Measurements from ENCODE around the gene GNAL. TPM values are rescaled to one million over a fixed set of nuclear protein-coding genes. Genes with fewer than 3 reads are reported as not detected.

Gene GNAL
- total RNA-seq, 4 donors from 2014 or later, result 7.5 to 20.7 (median 11.8) TPM

DNA sequence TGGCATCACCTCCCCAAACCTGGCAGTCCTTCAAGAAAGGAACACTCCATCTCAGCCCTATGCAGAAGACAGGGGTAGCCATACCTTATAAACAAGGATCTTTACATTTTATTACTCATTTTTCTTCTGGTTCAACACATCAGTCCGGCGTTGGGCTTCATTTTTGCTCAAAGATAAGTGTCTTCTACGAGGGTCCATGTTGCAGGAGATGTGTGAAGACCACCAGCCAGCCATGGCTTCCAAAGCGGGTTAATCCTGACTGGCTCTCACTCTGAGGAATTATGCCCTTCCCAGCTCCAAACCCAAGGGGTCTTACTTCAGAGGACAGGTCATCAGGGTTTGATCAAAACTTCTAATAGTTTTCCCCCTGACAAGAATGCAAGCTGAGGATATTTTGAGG lies 23.9 kb upstream of the GNAL start:
- TF ChIP-seq, protein P1, sequence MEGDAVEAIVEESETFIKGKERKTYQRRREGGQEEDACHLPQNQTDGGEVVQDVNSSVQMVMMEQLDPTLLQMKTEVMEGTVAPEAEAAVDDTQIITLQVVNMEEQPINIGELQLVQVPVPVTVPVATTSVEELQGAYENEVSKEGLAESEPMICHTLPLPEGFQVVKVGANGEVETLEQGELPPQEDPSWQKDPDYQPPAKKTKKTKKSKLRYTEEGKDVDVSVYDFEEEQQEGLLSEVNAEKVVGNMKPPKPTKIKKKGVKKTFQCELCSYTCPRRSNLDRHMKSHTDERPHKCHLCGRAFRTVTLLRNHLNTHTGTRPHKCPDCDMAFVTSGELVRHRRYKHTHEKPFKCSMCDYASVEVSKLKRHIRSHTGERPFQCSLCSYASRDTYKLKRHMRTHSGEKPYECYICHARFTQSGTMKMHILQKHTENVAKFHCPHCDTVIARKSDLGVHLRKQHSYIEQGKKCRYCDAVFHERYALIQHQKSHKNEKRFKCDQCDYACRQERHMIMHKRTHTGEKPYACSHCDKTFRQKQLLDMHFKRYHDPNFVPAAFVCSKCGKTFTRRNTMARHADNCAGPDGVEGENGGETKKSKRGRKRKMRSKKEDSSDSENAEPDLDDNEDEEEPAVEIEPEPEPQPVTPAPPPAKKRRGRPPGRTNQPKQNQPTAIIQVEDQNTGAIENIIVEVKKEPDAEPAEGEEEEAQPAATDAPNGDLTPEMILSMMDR (IDR thresholded peaks at IDR 0.05; ENCODE audit: low read depth), result no peak

DNA sequence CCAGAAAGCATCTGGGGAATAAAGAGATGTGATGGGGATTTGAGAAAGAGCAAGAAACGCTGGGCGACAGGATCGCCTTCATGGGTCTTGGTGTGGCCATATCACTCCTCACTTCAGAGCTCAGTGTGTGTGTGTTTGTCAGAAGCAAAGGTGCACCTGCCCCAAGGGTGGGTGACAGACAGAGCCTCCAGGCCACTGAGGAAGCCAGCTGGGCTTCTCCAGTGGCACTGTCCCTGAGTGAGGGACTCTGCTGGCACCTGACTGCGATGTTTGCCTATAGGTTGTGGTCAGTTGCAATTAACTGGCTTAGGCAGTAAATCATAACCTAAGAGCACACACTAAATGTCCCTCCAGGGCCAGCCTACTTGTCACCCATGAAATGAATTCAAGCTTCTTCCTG lies 23.5 kb upstream of the GNAL start:
- TF ChIP-seq, protein P1 (IDR thresholded peaks at IDR 0.05; ENCODE audit: low read depth), result no peak

DNA sequence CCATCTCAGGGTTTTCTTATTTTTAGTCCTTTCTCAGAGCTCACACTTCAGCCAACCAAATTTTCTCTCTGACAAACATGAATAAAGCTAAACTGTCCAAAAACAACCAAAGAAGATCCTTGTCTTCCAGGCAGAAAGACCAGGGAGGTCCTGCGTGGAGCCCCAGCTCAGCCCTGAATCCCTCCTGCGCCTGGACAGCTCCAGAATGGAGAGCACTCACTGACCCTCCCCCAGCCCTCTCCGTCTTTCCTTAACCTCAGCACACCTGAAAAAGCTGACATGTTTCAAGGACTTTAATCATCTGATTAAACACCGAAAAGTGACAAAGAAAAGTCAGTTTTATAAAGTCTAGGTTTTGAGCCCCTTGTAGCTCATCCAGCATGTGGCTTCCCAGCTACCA lies 22.9 kb upstream of the GNAL start:
- TF ChIP-seq, protein P1 (IDR thresholded peaks at IDR 0.05; ENCODE audit: low read depth), result no peak

DNA sequence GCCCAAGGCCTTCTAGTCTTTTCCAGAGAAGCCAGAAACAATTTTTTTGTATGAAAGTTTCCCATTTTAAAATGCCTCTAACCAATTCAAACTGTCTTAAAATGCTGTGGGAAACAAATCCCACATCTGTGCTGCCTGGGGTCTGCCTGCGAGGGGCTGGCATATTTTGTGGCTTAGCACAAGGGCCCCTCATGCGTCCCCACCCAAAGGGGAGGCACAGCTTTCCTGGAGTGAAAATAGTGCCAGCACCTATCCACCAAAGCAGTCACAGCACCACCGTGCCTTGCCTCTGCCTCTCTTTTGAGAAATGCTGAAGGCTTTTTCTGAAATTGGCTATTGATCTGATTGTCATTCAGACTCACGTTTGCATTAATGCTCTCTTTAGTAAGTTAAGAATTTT lies 22.2 kb upstream of the GNAL start:
- TF ChIP-seq, protein P1 (IDR thresholded peaks at IDR 0.05; ENCODE audit: low read depth), result no peak

DNA sequence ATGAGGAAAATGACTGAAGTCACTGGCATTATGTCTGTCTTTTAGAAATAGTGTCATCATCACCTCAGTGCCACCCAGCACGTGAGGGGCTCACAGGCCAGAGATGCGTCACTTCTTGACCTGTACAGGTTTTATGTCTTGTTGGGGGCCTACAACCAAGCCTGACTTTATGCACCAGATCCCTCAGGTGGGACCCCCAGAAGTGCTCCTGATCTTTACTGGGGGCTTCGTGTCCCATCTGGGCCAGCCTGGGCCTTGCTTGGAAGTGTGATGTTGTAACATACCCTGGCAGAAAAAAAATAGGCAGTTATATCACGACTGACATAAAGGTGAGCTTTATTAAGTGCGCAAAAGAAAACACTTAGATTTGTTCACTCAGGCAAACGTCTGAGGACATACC lies 21.5 kb upstream of the GNAL start:
- TF ChIP-seq, protein P1 (IDR thresholded peaks at IDR 0.05; ENCODE audit: low read depth), result no peak

DNA sequence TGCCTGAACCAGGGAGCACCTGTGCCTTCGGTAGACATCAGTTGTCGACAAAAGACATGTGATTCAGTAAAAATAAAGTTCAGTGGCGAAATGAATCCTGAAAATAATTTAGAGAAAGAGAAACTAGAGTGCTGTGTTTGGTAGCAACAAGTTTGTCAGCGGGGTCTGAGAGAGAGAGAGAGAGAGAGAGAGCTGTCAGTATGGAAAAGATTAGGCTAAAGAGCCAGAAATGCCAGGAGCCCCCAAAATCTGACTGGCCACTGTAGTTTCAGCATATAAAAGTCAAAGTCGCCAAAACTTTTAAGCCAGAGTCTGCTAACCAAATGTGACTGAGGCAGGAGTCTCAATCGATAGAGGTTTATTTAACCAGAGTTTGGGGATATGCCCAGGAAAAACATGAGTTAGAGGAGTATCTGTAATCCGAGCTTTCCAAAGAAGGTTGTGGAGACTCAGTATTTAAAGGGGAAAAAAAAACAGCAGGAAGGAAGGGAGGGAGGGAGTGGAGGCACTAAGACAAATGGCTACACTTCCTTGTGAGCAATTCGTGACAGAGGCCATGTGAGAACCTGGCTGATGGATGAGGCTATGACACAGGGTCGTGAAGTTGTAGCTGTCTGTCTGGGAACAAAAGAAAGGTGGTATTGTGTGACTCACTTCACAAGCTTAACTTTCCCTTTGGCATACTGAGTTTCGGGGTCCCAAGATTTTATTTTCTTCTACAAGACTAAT lies 20.5 kb upstream of the GNAL start:
- TF ChIP-seq, protein P1 (IDR thresholded peaks at IDR 0.05; ENCODE audit: low read depth), result no peak

DNA sequence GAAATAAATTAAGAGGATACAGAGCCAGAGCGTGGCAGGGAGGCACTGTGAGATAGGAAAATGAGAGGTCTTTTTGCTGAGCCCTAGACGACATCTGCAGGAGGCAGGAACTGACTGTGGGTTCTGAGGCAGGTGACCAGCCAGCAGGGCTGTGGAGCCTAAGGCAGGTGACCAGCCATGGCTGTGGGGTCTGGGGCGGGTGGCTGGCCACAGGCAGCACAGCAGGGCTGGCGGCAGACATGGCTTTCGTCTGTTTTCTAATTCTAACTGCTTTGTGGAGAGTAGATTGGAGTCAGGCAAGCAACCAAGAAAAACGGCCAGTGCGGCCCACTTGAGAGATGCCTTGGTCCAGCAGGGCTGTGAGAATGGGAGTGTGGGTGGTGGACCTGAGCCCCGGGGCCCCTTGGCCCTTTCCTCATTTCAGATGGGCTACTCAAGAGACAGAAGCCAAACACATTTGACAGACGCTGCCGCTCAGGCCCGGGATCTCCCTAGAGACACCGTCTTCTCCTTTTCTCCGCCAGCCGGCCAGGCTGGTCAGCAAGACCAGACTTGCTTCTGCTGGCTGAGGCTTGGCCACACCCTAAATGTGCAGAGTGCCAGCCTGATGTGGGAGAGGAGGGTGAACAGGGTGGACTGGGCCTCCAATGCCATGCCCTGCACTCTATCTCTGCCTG lies 19.7 kb upstream of the GNAL start:
- TF ChIP-seq, protein P1 (IDR thresholded peaks at IDR 0.05; ENCODE audit: low read depth), result no peak
